C4-2B (cell line): ENCODE results near the gene TMEM51.

Experiments
- CTCF ChIP-seq: fragments of 450-650 bp; conservative IDR thresholded peaks from 2 replicates; pipeline ENCODE4 v1.5.1; 2017; ENCODE audit warnings: mild to moderate bottlenecking
- ZFX ChIP-seq: fragments of 450-650 bp; IDR thresholded peaks from 2 replicates; pipeline ENCODE4 v1.6.1; 2017

GRCh38 chr1:15201221-15201620, 47.7 kb downstream of the TMEM51 start:
- no peak for TF ChIP-seq CTCF
- no peak for TF ChIP-seq ZFX
